Skin of body (tissue), 2 donors: ENCODE measurements around the gene USP49. TPM values are rescaled to one million over a fixed set of nuclear protein-coding genes. Genes with fewer than 3 reads are reported as not detected.
"Not testable (repeated sequence)": the region's sequence is repeated elsewhere in the genome, so short reads cannot be mapped to it uniquely, and the experiment has no call there.

ENCODE experiments used
- DNase-seq: peaks from one replicate; lab custom pipeline; 2025; lab: John Stamatoyannopoulos, UW
- total RNA-seq: library from RNA; depleted of rRNA; stranded (reverse); fragments of >200 nt; gene quantifications from one replicate; pipeline ENCODE4 v1.2.3, GENCODE V29; 2014

USP49 gene
- 5.0 TPM for total RNA-seq

DNA sequence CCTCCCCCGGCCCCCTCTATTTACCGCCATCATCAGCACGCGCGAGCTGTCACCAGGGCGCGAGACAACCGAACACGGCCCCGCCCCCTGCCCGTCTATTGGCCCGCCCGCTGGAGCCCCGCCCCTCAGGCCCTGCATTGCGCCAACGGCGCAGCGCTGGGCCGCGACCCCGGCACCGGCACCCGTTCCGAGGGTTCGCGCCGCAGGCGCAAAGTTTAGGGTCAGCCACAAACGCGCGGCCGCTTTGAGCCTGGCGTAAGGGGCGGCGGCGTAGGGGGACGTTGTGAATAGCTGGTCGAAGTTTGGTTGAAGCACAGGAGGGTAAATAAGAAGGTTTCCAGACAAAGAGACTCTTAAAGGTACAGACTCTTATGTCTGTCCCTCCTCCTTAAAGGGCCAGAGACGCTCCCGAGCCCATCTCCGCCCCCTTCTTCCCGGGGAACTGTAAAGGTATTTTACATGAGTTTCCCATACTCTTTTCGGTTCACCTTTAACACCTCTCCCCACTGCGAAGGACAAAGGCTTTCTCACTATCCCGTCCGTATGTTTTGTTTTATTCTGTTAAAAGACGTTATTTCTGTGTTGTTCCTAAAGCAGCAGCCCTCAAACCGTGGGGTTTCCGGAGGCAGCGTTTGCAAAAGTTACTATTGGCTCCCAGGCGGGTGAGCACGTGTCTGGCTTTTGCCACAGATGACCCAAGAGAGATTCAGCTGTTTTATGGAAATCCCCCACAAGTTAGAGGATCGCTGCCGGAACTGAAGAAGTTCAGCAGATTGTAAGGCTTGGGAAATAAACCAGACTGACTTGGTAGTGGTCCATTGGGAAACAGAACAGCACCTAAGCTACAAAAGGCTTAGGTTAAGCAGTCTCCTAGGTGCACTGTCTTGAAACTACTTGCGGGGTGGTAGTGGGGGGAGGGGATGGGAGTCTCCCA lies at the start of gene USP49:
Gene USP49, minus strand, starts transcription at position 76 of the 934 bp plus-strand sequence. CDS start 88,392 bp downstream, outside the sequence.
- peak; percentile 72 for DNase-seq

DNA sequence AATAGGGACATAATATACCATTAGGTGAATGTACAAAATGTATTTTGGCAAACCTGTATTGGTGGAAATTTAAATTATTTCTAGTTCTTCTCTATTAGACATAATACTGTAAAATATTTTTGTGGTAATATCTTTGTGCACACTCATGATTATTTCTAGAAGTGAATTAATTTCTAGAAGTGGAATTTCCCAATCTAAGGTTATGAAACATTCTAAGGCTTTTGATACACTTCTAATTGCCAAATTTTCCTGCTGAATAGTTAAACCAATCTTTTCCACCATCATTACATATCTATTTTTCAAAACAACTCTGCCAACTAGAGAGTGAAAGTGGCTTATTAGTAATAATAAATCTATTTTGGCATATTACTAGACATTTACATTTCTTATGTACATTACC lies 48.3 kb upstream of the USP49 start:
- no peak for DNase-seq

DNA sequence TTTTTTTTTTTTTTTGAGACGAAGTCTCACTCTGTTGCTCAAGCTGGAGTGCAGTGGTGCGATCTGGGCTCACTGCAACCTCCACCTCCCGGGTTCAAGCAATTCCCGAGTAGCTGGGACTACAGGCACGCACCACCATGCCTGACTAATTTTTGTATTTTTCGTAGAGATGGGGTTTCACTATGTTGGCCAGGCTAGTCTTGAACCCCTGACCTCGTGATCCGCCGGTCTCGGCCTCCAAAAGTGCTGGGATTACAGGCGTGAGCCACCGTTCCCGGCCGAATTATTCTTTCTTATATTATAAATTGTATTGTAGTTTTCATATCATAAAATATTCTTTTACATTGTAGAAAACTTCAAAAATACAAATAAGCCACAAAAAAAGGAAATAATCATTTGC lies 47.7 kb upstream of the USP49 start:
- not testable (repeated sequence) for DNase-seq

DNA sequence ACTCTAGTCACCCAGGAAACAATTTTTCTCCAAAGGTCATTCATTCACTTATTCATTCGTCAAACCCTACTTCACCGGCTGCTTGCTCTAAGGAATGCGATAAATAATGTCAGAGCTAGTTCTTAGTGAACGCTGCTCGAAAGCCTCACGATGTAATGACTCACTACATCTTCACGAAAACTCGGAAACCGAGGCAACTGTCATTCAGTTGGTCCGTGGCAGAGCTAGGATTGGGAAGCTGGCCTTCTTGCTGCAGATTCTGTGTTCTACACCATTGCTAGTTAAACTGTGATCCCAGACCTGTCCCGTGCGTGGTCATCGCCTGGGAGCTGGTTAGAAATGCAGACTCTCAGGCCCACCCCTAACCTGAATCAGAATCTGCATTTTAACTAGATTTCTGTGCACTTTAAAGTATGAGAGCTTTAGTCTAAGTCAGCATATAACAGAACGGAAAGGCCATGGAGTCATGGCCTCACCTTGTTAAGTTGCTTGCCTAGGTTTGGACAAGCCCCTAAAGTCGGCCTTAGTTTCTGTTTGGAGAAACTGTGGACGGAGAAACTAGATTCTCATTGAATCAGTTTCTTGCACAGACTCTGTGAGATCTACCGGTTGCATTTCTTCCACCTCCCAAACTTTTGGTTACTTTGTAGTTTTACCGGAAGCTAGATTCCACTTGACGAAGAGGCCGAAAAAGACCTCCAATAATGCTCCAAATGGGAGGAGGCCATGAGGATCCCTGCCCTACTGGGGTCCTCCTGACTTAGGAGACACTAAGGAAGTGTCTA lies 47.1 kb upstream of the USP49 start:
- DNase-seq = peak; percentile 86

DNA sequence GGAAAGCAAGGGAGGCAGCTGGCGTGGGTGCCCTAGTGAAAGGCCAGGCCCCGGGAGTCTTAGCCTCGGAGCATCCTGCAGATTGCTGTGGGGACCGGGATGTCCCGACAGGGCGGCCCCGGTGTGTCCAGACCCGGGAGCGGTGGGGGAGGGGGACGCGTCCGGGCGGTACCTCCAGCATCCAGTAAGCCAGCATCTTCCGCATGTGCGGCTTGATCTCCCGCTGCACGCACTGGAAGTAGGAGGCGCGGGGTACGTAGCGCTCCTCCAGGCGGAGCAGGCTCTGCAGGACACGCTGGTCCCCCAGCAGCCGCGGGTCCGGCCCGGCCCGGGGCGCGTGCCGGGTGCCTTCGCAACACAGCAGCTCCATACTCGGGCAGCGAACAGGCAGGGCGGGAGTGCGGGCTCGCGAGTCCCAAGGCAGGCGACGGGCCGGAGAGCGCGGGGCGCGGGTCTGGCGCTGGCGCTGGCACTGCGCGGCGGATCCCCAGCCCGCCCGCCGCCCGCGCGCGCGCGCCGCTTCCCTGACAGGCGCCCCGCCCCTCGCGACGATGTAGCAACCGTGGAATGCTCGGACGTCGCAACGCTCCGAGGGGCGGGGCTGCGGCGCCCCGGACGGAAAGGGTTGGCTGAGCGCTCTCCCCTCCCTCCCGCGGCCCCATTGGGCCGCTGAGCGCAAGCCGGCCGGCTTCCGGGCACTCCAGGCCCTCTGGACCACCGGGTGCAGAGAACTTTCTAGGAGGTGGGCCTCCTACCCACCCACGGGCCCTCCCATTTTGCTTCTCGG lies 46.3 kb upstream of the USP49 start, which contains the start of gene CCND3:
Gene CCND3, minus strand, starts transcription at position 529 of the 787 bp plus-strand sequence. Its CDS starts 159 bp downstream, at position 370.
- DNase-seq = peak; percentile 86

DNA sequence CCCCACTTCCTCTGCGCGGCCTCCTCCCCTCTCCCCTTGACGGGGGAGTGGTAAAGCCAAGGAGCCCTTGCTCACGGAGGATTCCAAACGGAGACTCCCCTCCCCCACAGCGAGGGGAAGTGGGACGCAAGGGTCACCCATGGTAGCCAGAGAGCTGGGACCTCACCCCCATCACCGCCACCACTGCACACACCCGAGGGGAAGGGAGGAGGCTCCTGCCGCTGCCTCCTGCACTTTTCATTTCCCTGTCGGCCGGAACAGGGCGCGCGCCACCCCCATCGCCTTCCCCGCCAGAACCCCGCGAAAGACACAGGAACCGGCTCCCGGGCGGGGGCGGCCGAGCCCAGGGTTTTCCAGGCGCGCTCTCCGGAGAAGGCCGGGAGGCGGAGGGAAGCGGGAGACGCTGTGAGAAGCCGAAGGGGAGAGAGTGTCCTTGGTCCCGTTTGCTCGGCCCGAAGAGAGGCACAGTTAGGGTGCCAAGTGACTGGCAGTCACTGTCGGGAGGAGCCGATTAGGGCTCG lies 45.6 kb upstream of the USP49 start:
- no peak for DNase-seq

DNA sequence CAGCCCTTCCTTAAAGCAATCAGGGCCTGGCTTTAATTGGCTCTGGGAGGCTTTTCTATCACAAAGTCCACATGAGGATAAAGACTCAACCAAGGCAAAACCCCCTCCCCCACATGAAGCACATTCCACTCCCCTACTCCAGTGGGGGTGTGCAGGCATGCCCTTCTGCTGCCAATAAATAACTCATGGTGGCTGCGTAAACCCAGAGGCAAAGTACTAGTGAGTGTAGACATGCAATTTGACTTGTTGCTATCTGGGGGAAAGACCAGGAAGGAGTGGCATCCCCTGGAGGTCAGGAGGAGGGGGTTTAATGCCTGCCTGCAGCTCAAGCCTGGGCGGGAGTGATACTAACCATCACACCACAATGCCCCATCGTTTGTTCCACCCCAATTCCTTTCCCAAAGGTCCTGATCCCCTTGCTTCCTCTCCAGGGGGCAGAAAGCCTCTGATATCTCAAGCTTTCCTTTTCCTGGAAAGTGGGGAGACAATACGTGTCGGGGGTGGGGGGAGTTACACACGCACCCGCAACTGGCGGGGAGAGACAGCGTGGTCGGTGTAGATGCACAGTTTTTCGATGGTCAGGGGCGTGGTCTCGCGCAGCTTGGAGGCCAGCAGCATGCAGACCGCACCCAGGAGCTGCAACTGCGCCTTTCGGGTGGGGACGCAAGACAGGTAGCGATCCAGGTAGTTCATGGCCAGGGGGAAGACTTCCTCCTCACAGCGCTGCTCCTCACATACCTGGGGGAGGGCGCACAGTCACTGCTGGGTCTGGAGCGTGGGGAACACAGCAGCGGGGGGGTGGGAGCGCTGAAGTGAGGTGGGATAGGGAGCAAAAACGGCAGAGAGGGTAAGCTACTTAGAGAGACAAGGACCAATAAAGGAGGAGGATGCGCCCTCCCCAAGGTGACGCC lies 44.9 kb upstream of the USP49 start:
- peak; percentile 50 for DNase-seq

DNA sequence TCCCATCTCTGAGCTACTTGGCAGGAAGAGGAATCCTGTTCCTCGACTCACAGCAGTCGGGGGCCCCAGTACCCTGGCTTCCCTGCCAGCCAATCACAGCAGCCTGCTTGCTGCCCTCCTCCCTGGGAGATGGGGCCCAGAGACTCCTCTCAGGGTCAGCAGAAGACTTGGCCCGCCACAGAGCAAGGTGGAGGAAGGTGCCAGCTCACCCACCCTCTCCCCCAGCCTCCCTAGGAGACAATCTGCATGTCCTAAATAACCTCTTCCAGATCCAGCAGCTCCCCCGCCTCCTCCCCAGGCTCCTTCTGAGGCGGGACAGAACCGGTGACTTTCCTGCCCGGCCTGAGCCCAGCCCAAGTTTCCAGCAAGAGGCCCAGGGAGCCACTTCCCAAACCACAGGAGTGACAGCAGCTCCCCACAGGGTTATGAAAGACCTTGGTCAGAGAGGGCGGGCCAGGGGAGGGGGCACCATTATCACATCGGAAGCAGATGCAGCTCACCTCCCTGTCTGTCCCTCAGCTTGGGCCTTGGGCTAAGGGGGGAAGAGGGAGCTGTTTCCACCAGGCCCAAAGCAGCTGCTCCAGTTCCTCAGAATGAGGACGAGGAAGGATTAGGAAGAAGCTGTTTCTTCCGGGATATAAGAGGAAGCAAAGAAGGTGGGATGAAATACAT lies 44.1 kb upstream of the USP49 start:
- no peak for DNase-seq

DNA sequence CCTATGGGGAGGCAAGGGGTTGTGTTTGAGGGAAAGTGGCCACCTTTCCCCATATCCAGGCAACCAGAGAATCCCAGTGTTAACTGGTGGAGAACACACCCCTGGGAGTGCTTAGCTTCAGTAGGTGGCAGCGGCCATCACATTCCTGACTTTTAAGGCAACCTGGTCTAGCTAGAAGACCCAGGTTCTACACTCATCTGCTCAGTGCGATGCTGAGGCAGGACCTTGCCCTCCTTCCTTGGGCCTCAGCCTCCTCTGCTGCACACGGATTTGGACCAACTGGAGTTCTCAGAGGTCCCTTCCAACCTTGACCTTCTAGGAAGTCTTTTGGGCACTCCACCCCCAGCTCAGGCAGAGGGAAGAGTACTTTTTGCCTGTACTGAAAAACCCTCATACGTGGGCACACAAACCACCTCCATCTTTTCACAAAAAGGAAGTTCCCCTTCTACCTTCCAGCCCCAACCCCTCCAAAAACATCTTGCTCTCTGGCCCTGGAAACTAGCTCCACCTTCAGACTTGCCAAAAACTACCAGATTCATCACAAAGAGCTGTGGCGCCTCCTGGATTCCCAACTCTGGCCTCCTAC lies 43.5 kb upstream of the USP49 start:
- DNase-seq = peak; percentile 43

DNA sequence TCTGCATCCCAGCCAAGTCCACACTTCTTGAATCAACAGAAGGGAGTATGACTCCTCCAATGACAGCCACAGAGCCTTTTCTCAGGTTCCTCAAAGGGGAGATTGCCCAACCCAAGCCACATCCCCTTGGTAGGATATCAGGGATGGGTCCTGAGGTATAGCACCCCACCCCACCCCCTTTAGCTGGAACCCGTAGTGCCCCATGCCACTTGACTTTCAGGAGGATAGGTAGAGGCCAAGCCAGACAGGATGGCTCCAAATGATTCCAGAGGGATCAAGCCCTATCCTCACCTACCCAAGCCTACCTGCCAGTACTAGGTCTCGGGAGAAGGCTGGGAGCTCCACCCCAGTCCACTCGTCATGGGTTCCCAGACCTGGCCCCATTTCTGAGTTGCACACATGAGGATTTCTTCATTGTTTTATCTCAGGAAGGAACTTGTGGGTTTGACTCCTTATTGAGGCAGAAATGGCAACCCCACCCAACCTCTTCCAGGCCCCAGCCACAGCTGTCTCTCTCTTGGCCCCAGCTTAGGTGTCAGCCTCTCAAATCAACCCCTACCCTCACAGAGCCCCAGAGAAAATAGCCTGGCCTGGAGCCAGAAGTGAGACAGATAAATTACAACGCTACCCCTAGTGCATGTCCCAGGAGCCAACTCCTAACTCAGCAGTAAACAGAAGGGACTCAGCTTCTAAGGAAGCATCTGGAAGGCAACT lies 42.8 kb upstream of the USP49 start:
- no peak for DNase-seq

DNA sequence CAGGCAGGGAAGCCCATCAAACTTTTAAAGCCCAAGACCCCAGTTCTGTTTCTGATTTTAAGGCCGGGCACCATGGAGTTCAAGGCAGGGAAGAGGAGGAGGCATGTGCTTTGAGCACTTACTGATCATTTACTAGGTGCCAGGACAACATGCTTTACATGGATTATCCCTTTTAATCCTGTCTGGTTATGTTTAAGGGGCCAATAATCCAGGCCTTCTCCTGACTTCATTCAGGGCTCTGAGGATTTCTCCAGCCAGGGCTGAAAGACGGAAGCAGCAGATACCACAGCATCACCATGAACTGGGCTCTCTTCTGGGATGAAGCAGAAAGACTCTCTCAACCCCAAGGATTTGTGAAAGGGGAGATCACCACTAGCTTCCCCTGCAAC lies 42.3 kb upstream of the USP49 start:
- no peak for DNase-seq

DNA sequence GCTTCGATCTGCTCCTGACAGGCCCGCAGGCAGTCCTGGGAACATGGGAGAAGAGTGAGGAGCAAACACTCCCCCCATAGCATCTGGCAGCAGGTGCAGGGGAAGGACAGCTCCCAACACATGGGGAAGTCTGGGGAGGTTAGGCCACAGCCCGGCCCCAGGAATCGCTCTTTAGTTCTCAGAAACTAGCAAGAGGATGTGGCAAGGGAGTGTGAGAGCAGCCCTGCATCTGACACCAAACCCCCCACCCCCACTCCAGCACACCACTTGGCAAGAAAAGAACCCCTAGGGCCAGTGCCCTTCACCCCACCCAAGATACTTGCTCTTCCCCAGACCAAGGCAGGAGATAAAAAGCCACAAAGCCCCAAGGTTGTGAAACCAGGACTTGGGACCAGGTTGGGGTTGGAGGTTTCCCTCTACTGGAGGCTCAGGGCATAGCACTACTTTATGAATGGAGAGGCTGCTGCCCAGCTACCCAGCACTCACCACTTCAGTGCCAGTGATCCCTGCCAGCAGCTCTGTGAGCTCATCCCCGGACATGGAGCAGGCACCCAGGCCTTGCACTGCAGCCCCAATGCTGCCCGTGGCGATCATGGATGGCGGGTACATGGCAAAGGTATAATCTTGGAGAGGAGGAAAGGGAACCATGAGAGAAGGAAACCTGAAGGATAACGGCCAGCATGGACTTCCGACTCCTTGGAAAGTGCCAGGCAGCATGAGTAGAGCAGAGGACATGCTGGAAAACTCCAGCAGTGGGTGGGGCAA lies 41.1 kb upstream of the USP49 start:
- peak; percentile 26 for DNase-seq

DNA sequence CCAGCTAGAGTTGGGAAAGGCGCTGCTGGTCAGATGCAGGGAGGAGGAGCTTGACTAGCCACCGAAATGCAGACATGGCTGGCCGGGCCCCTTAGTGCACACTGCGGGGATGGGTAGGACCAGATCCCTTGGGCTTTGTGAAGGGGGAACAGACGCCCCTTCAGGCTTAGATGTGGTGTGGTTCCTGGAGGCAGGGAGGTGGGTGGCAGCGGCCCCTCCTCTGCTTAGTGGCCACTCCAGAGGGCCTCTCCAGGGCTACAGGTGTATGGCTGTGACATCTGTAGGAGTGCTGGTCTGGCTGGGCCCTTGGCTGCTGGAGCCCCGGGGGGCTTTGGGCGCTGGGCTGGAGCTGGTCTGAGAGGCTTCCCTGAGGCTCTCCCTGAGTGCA lies 40.5 kb upstream of the USP49 start:
- no peak for DNase-seq

DNA sequence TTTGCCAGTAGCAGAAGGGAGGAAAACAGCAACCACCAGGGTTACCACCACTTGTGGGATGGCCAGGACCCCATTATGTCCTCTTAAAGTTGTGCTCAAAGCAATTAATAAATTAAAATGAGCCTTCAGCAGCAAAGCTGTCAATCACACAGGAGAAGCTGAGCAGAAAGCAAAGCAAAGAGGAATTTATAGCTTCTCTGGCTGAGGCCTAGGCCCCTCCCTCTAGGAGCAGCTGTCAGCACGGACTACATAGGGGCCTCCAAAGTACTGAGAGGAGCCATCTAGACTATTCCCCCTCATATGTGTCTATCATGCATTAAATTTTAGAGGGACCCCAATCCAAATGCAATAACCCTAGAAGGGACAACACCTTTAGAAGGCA lies 40.0 kb upstream of the USP49 start:
- DNase-seq = no peak

DNA sequence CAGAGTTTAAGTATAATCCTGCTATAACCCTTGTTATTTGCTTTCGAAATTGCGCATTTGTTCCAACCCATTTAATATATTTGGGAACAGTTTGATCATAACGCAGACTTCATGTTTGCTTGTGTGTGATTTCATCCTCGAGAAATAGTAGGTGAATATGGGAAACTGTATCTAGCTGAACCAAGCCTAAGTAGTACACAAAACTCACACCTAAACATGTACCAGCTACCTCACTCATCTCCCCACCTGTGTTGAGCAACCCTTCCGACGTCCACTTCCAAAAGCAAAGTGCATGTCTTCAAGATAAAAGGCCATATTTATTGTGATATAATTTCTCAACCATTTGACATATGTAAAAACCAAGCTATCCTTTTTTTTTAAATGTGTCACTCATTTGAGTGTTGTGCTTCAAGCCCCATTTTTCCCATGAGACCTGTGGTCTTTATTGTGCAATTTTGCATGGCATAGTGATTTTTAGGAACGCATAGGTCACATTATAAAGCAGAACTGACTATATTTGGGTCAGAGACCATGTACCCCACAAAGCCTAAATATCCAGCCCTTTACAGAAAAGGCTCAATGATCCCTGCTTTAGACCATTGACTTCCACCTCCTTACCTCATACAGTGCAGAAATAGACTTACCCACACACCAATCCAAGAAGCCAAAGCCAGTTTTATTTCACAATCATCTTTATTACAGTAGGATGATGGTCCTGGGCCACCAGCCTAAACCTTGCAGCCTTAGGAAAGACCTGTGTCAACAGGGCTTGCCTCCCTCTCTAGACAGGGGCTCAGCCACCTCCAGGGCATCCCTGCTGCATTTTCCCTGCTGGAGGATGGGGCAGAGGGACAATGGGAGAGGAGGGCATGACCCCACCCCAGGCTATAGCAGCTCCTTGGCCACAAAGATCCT lies 39.4 kb upstream of the USP49 start:
- no peak for DNase-seq

DNA sequence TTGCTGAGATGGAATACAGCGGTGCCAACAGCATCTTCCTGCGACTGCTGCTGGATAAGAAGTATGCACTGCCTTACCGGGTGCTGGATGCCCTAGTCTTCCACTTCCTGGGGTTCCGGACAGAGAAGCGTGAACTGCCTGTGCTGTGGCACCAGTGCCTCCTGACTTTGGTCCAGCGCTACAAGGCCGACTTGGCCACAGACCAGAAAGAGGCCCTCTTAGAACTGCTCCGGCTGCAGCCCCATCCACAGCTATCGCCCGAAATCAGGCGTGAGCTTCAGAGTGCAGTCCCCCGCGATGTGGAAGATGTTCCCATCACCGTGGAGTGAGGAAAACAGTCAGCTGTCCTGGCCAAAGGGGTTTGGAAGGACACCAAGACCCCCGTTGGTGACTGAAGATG lies 37.2 kb upstream of the USP49 start:
- no peak for DNase-seq

DNA sequence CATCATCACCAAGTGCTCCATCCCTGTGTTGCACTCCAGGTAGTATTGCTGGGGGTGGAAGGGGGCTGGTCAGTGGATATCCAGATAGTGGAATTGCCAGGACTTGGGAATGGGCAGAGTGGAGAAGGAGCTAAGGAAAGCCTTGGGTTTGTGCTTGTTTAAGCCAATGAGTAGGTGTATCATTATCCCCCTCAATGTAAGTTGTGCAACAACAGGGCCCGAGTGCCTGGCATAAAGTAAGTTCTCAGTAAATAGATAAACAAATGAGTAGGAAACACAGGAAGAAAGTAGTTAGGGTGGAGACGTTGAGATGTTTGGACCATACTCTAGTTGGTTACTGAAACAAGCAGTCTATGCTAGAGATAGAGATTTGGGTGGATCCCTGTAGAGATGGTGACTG lies 36.6 kb upstream of the USP49 start:
- DNase-seq = no peak
